Measurements from ENCODE around the gene SETDB1.
A peak's percentile ranks its signal among the peaks of the same experiment; 100 is the strongest.
"Not testable (repeated sequence)": the region's sequence is repeated elsewhere in the genome, so short reads cannot be mapped to it uniquely, and the experiment has no call there.

Gene SETDB1

DNA sequence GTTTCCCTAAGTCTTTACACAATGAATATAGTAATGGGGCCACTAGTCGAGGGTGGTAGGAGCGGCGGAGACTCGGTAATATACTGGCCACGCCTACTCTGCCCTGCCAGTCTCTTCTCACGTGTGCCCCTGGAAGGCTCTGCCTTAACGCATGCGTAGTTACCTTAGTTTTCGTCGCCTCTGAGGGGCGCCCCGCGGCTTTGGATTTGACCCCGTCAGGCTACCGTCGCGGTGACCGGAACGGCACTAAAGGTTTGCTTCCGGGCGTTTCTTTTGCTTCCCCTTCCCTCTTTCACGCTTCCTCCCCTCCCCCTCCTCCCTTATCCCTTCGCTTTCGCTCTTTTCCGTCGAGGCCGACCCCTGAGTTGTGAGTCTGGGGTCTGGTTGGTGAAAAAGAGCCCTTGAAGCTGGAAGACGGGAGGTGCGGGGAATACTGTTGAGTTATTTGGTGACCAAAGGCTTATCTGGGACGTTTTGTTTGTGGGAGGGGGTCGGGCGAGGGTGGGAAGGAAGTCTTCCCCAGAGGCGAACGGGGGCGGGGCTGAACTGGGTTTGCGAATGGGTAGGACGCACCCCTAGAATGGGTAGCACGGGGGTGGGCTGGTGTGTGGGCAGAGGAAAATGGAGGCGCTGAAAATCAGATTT, at the start of gene SETDB1:
Gene SETDB1 (plus strand): TSS at position 267 of the 645 bp plus-strand sequence. CDS start 1,352 bp downstream, outside the sequence.
- peak within 1 kb of the TSS; percentile 74 for H3K27ac ChIP-seq (ENCODE audit: low read depth, low read length)

DNA sequence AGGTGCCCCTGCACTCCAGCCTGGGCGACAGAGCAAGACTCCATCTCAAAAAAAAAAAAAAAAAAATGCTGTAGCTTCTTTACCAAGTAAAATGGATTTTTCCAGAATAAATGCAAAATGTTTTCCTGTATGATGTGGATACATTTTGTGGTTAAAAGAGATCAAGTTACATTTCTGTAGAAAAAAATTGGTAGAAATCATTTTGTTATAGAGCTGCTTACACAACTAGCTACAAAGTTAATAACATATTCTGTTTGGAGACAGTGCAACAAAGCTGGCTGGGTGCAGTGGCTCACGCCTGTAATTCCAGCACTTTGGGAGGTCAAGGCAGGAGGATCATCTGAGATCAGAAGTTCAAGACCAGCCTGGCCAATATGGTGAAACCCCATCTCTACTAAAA, 47.2 kb upstream of the SETDB1 start:
- not testable (repeated sequence) for H3K4me1 ChIP-seq (ENCODE audit: control insufficient read depth, insufficient read depth, low read length); H3K9me3 ChIP-seq (ENCODE audit: control insufficient read depth, insufficient read depth, low read depth, low read length); H3K27me3 ChIP-seq (ENCODE audit: control insufficient read depth, insufficient read depth, low read length); H3K27ac ChIP-seq (ENCODE audit: low read depth, low read length); H3K4me3 ChIP-seq (ENCODE audit: low read depth, low read length); H3K9ac ChIP-seq (ENCODE audit: low read length); H3K36me3 ChIP-seq (ENCODE audit: control insufficient read depth, insufficient read depth, low read length)

More for the DNA sequence above, at the start of gene SETDB1:
- H3K27me3 ChIP-seq (ENCODE audit: control insufficient read depth, insufficient read depth, low read length): no peaks in the 10 kb centered on the region
- H3K9me3 ChIP-seq (ENCODE audit: control insufficient read depth, insufficient read depth, low read depth, low read length): 0 out of 2 replicates have a peak, but pooled peaks cover 2% of the 10 kb centered on the region
- H3K9ac ChIP-seq (ENCODE audit: low read length): peak within 1 kb of the TSS; percentile 88
- H3K36me3 ChIP-seq (ENCODE audit: control insufficient read depth, insufficient read depth, low read length): peaks cover 36% of the 10 kb centered on the region
- peaks cover 8% of the 10 kb centered on the region for H3K4me1 ChIP-seq (ENCODE audit: control insufficient read depth, insufficient read depth, low read length)
- H3K4me3 ChIP-seq (ENCODE audit: low read depth, low read length): peak within 1 kb of the TSS; percentile 75

DNA sequence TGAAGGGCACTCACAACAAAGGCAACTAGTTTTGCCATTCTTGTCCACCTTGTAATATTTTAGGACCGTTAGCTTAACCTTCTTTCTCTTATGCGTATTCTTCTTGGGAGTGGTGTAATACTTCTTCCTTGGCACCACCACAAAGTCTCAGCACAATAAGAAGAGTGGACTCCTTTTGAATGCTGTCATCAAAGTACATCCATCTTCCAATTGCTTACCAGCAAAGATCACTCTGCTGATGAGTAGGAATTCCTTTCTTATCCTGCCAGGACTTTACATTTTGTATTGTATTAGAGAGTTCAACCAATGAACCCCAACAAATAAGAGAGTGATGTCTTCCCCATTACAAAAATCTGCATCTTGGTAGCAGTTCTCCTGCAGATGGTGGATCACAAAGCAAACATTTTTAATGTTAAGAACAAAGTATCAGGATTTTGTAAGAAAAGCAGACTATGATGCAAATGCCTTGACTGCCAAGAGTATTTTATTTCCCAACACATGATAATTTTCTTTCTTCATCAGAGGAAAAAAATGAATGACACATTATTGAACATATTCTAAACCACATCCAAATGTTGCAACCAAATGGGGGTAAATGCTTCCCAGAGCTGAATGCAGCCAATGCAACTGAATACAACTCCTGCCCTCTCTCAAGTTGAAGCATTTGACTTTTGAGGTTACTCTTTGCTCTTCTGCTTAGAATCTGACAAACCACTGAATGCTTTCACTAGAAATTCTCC, 44.7 kb upstream of the SETDB1 start:
- Histone ChIP-seq H3K36me3 (ENCODE audit: control insufficient read depth, insufficient read depth, low read length) (no peaks in the 10 kb centered on the region), H3K27ac (ENCODE audit: low read depth, low read length) (no peak overlapping the region), H3K4me1 (ENCODE audit: control insufficient read depth, insufficient read depth, low read length) (no peaks in the 10 kb centered on the region), H3K27me3 (ENCODE audit: control insufficient read depth, insufficient read depth, low read length) (no peaks in the 10 kb centered on the region), H3K4me3 (ENCODE audit: low read depth, low read length) (no peak overlapping the region), H3K9me3 (ENCODE audit: control insufficient read depth, insufficient read depth, low read depth, low read length) (no peaks in the 10 kb centered on the region), H3K9ac (ENCODE audit: low read length) (no peak overlapping the region)

DNA sequence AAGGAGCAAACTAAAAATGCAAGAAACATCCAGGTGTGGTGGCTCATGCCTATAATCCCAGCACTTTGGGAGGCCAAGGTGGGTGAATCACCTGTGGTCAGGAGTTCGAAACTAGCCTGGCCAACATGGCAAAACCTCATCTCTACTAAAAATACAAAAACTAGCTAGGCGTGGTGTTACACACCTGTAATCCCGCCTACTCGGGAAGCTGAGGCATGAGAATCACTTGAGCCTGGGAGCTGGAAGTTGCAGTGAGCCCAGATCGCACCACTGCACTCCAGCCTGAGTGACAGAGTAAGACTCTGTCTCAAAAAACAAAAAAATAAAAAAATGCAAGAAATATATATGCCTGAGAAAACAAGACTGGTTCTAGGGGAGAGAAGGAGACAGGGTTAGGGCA, 43.0 kb upstream of the SETDB1 start:
- H3K36me3 ChIP-seq (ENCODE audit: control insufficient read depth, insufficient read depth, low read length); H3K27me3 ChIP-seq (ENCODE audit: control insufficient read depth, insufficient read depth, low read length); H3K9ac ChIP-seq (ENCODE audit: low read length); H3K4me1 ChIP-seq (ENCODE audit: control insufficient read depth, insufficient read depth, low read length); H3K27ac ChIP-seq (ENCODE audit: low read depth, low read length); H3K4me3 ChIP-seq (ENCODE audit: low read depth, low read length); H3K9me3 ChIP-seq (ENCODE audit: control insufficient read depth, insufficient read depth, low read depth, low read length): not testable (repeated sequence)

DNA sequence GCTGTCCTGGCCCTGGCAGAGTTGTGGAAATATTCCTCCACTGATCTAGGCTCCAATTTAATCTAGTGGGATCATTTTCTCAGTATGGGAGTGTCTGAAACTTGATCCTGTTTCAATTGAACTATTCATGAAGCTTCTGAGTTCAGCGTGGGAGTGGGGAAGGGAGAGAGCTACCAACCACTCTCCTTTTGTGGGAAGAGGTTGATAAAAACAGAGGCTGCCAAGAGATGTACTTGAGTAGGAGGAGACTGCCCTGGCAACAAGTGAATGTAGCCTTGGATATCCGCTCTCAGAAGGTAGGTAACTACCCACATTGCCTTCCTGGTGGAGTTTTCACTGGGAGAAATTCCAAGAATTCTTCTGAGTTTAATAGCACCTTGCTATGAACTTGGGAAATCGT, 39.1 kb upstream of the SETDB1 start, which contains the start of gene CTXND2:
Gene CTXND2 (plus strand): TSS at position 119 of the 400 bp plus-strand sequence. CDS start 25,179 bp downstream, outside the sequence.
- Histone ChIP-seq H3K36me3 (ENCODE audit: control insufficient read depth, insufficient read depth, low read length) (no peaks in the 10 kb centered on the region), H3K4me3 (ENCODE audit: low read depth, low read length) (no peak within 1 kb of the TSS), H3K4me1 (ENCODE audit: control insufficient read depth, insufficient read depth, low read length) (no peaks in the 10 kb centered on the region), H3K27me3 (ENCODE audit: control insufficient read depth, insufficient read depth, low read length) (no peaks in the 10 kb centered on the region), H3K27ac (ENCODE audit: low read depth, low read length) (no peak within 1 kb of the TSS), H3K9ac (ENCODE audit: low read length) (no peak within 1 kb of the TSS), H3K9me3 (ENCODE audit: control insufficient read depth, insufficient read depth, low read depth, low read length) (no peaks in the 10 kb centered on the region)

DNA sequence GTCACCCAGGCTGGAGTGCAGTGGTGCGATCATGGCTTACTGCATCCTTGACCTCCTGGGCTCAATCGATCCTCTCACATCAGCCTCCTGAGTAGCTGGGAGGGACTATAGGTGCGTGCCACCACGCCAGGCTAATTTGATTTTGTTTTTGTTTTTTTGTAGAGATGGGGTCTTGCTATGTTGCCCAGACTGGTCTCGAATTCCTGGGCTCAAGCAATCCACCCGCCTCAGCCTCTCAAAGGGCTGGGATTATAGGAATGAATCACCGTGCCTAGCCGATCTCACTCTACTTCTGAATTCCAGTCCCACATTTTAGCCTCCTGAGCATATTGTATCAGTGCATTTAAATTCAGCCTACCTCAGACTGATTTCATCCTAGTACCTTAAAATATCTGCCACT, 37.4 kb upstream of the SETDB1 start:
- H3K36me3 ChIP-seq (ENCODE audit: control insufficient read depth, insufficient read depth, low read length): no peaks in the 10 kb centered on the region
- H3K9ac ChIP-seq (ENCODE audit: low read length): no peak overlapping the region
- H3K4me3 ChIP-seq (ENCODE audit: low read depth, low read length): no peak overlapping the region
- H3K9me3 ChIP-seq (ENCODE audit: control insufficient read depth, insufficient read depth, low read depth, low read length): no peaks in the 10 kb centered on the region
- no peak overlapping the region for H3K27ac ChIP-seq (ENCODE audit: low read depth, low read length)
- H3K27me3 ChIP-seq (ENCODE audit: control insufficient read depth, insufficient read depth, low read length): no peaks in the 10 kb centered on the region
- H3K4me1 ChIP-seq (ENCODE audit: control insufficient read depth, insufficient read depth, low read length): no peaks in the 10 kb centered on the region

DNA sequence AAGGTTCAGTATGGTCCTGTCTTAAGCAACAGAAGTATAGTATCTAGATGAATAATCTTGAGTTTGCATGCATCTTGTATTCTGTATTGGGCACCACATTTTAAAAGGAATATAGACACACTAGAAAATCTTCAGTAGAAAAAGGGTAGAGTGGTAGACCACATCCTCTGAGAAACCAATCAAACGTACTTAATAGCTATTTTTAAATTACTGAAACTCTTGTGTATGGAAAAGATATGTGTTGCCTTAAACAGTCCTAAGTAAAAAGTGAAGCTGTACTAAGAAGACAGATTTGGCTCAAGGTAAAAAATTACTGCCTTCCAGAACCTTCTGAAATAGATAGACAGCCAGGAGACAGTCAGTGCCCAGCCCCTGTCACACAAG, 36.1 kb upstream of the SETDB1 start:
- H3K4me1 ChIP-seq (ENCODE audit: control insufficient read depth, insufficient read depth, low read length): no peaks in the 10 kb centered on the region
- H3K27me3 ChIP-seq (ENCODE audit: control insufficient read depth, insufficient read depth, low read length): no peaks in the 10 kb centered on the region
- H3K36me3 ChIP-seq (ENCODE audit: control insufficient read depth, insufficient read depth, low read length): no peaks in the 10 kb centered on the region
- H3K4me3 ChIP-seq (ENCODE audit: low read depth, low read length): no peak overlapping the region
- no peak overlapping the region for H3K27ac ChIP-seq (ENCODE audit: low read depth, low read length)
- H3K9ac ChIP-seq (ENCODE audit: low read length): no peak overlapping the region
- no peaks in the 10 kb centered on the region for H3K9me3 ChIP-seq (ENCODE audit: control insufficient read depth, insufficient read depth, low read depth, low read length)

DNA sequence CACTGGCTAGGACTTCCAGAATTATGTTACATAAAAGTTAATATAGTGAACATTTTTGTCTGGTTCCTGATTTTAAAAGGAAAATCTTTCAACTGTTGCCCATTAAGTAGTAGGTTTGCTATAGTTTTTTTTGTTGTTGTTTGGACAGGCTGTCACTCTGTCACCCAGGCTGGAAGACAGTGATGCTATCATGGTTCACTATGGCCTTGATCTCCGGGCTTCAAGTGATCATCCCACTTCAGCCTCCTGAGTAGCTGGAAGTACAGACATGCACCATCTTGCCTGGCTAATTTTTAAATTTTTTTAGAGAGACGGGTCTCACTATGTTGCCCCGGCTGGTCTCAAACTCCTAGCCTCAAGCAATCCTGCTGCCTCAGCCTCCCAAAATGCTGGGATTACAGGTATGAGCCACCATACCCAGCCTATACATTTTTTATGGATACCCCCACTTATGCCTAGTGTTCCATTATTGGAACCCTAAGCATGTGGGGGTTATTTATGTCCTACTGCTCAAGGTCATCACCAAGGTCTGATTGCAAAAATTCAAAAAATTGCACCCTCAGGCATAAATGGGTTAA, 32.7 kb upstream of the SETDB1 start:
- Histone ChIP-seq H3K4me1 (ENCODE audit: control insufficient read depth, insufficient read depth, low read length) (no peaks in the 10 kb centered on the region), H3K27me3 (ENCODE audit: control insufficient read depth, insufficient read depth, low read length) (no peaks in the 10 kb centered on the region), H3K4me3 (ENCODE audit: low read depth, low read length) (no peak overlapping the region), H3K9ac (ENCODE audit: low read length) (no peak overlapping the region), H3K27ac (ENCODE audit: low read depth, low read length) (no peak overlapping the region), H3K36me3 (ENCODE audit: control insufficient read depth, insufficient read depth, low read length) (no peaks in the 10 kb centered on the region), H3K9me3 (ENCODE audit: control insufficient read depth, insufficient read depth, low read depth, low read length) (no peaks in the 10 kb centered on the region)

DNA sequence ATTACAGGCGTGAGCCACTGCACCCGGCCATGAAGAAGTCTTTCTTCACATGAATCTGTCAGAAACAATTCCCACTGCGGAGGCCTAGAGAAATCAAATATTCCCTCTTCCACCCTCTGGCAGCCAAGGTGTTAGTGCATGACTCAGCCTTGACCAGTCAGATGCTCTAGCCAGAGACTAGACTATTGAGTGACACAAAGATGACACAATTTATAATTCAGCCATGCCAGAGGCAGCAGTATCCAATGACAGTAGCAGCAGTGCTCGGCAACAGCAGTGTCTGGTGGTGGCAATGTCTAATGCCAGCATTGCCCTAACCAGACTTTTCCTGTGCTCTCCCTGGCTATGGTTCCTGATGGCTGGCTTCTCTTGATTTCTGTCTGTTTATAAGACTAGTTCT, 30.5 kb upstream of the SETDB1 start:
- H3K27me3 ChIP-seq (ENCODE audit: control insufficient read depth, insufficient read depth, low read length): no peaks in the 10 kb centered on the region
- H3K9ac ChIP-seq (ENCODE audit: low read length): no peak overlapping the region
- H3K36me3 ChIP-seq (ENCODE audit: control insufficient read depth, insufficient read depth, low read length): no peaks in the 10 kb centered on the region
- H3K4me1 ChIP-seq (ENCODE audit: control insufficient read depth, insufficient read depth, low read length): no peaks in the 10 kb centered on the region
- H3K27ac ChIP-seq (ENCODE audit: low read depth, low read length): no peak overlapping the region
- 0 out of 2 replicates have a peak, but pooled peaks cover 3% of the 10 kb centered on the region for H3K9me3 ChIP-seq (ENCODE audit: control insufficient read depth, insufficient read depth, low read depth, low read length)
- H3K4me3 ChIP-seq (ENCODE audit: low read depth, low read length): no peak overlapping the region

DNA sequence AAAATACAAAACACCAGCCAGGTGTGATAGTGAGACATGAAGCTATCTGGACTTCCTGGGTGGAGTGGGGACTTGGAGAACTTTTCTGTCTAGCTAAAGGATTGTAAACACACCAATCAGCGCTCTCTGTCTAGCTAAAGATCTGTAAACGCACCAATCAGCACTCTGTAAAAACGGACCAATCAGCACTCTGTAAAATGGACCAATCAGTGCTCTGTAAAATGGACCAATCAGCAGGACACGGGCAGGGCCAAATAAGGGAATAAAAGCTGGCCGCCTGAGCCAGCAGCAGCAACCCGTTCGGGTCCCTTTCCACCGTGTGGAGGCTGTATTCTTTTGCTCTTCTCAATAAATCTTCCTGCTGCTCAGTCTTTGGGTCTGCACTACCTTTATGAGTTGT, 26.4 kb upstream of the SETDB1 start:
- not testable (repeated sequence) for H3K4me3 ChIP-seq (ENCODE audit: low read depth, low read length)

DNA sequence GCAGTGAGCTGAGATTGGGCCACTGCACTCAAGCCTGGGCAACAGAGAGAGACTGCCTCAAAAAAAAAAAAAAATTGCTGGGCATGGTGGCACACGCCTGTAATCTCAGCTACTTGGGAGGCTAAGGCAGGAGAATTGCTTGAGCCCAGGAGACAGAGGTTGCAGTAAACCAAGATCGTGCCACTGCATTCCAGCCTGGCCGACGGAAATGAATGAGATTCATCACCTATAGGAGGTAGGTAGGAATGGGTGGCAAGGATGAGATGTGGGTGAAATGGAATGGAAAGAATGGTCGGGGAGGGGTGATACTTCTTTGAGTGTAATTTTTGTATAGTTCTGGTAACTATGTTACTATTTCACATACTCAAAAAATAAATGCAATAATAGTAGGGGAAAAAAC, 23.8 kb upstream of the SETDB1 start:
- no peaks in the 10 kb centered on the region for H3K27me3 ChIP-seq (ENCODE audit: control insufficient read depth, insufficient read depth, low read length)
- H3K9me3 ChIP-seq (ENCODE audit: control insufficient read depth, insufficient read depth, low read depth, low read length): 0 out of 2 replicates have a peak, but pooled peaks cover 3% of the 10 kb centered on the region
- no peaks in the 10 kb centered on the region for H3K4me1 ChIP-seq (ENCODE audit: control insufficient read depth, insufficient read depth, low read length)
- no peaks in the 10 kb centered on the region for H3K36me3 ChIP-seq (ENCODE audit: control insufficient read depth, insufficient read depth, low read length)
- H3K9ac ChIP-seq (ENCODE audit: low read length): no peak overlapping the region
- H3K4me3 ChIP-seq (ENCODE audit: low read depth, low read length): no peak overlapping the region
- no peak overlapping the region for H3K27ac ChIP-seq (ENCODE audit: low read depth, low read length)

More for the DNA sequence above, 26.4 kb upstream of the SETDB1 start:
- not testable (repeated sequence) for H3K9me3 ChIP-seq (ENCODE audit: control insufficient read depth, insufficient read depth, low read depth, low read length); H3K27me3 ChIP-seq (ENCODE audit: control insufficient read depth, insufficient read depth, low read length); H3K36me3 ChIP-seq (ENCODE audit: control insufficient read depth, insufficient read depth, low read length); H3K4me1 ChIP-seq (ENCODE audit: control insufficient read depth, insufficient read depth, low read length); H3K9ac ChIP-seq (ENCODE audit: low read length); H3K27ac ChIP-seq (ENCODE audit: low read depth, low read length)

Measured in HUES6 (cell line).